ENCODE results near the gene ACSF3.

Gene ACSF3

GRCh38 chr16:89099905-89100304 lies 6.3 kb downstream of the ACSF3 start:
- TF ChIP-seq TOX (CRISPR knock-in tag; IDR thresholded peaks at IDR 0.05; ENCODE audit: borderline replicate concordance): no peak
- TF ChIP-seq SNAI2 (CRISPR knock-in tag; IDR thresholded peaks at IDR 0.05): no peak
- TF ChIP-seq CSRNP3 (CRISPR knock-in tag; IDR thresholded peaks at IDR 0.05): no peak
- no peak for TF ChIP-seq PATZ1 (CRISPR knock-in tag; IDR thresholded peaks at IDR 0.05; ENCODE audit: borderline replicate concordance)
- no peak for TF ChIP-seq ZNF8 (CRISPR knock-in tag; IDR thresholded peaks at IDR 0.05)
- no peak for TF ChIP-seq ZFP3 (CRISPR knock-in tag; IDR thresholded peaks at IDR 0.05)
- TF ChIP-seq ZNF565 (CRISPR knock-in tag; conservative IDR thresholded peaks at IDR 0.05; ENCODE audit: low read depth): no peak
- no peak for TF ChIP-seq GLIS3 (CRISPR knock-in tag; IDR thresholded peaks at IDR 0.05)
- TF ChIP-seq OSR1 (CRISPR knock-in tag; IDR thresholded peaks at IDR 0.05): no peak
- no peak for TF ChIP-seq ZC3H10 (CRISPR knock-in tag; IDR thresholded peaks at IDR 0.05)
- no peak for TF ChIP-seq BACH2 (CRISPR knock-in tag; IDR thresholded peaks at IDR 0.05; ENCODE audit: borderline replicate concordance)
- TF ChIP-seq ISL1 (CRISPR knock-in tag; IDR thresholded peaks at IDR 0.05): no peak
- TF ChIP-seq RARB (CRISPR knock-in tag; IDR thresholded peaks at IDR 0.05): no peak
- no peak for TF ChIP-seq TSHZ2 (CRISPR knock-in tag; IDR thresholded peaks at IDR 0.05)
- no peak for TF ChIP-seq CSDC2 (CRISPR knock-in tag; IDR thresholded peaks at IDR 0.05)
- TF ChIP-seq POU6F1 (CRISPR knock-in tag; IDR thresholded peaks at IDR 0.05; ENCODE audit: borderline replicate concordance, low read depth): no peak
- TF ChIP-seq ZNF70 (CRISPR knock-in tag; IDR thresholded peaks at IDR 0.05): no peak
- TF ChIP-seq ARNTL (CRISPR knock-in tag; IDR thresholded peaks at IDR 0.05; ENCODE audit: borderline replicate concordance, low read depth): no peak
- ATAC-seq: no peak

- no peak for ATAC-seq
- no peak for TF ChIP-seq CSDC2 (CRISPR knock-in tag; IDR thresholded peaks at IDR 0.05)
- TF ChIP-seq GLIS3 (CRISPR knock-in tag; IDR thresholded peaks at IDR 0.05): no peak
- no peak for TF ChIP-seq ZFP30 (CRISPR knock-in tag; IDR thresholded peaks at IDR 0.05)
- TF ChIP-seq CSRNP3 (CRISPR knock-in tag; IDR thresholded peaks at IDR 0.05): no peak
- no peak for TF ChIP-seq ZNF565 (CRISPR knock-in tag; conservative IDR thresholded peaks at IDR 0.05; ENCODE audit: low read depth)
- no peak for TF ChIP-seq ARNTL (CRISPR knock-in tag; IDR thresholded peaks at IDR 0.05; ENCODE audit: borderline replicate concordance, low read depth)
- TF ChIP-seq CREB5 (CRISPR knock-in tag; IDR thresholded peaks at IDR 0.05; ENCODE audit: low read depth): no peak
- TF ChIP-seq ZNF70 (CRISPR knock-in tag; IDR thresholded peaks at IDR 0.05): no peak
- TF ChIP-seq PPARA (CRISPR knock-in tag; IDR thresholded peaks at IDR 0.05; ENCODE audit: borderline replicate concordance): no peak
- no peak for TF ChIP-seq PATZ1 (CRISPR knock-in tag; IDR thresholded peaks at IDR 0.05; ENCODE audit: borderline replicate concordance)
- no peak for TF ChIP-seq TOX (CRISPR knock-in tag; IDR thresholded peaks at IDR 0.05; ENCODE audit: borderline replicate concordance)
- no peak for TF ChIP-seq ZFP3 (CRISPR knock-in tag; IDR thresholded peaks at IDR 0.05)
- no peak for TF ChIP-seq TSHZ2 (CRISPR knock-in tag; IDR thresholded peaks at IDR 0.05)
- no peak for TF ChIP-seq ISL1 (CRISPR knock-in tag; IDR thresholded peaks at IDR 0.05)
- TF ChIP-seq RARB (CRISPR knock-in tag; IDR thresholded peaks at IDR 0.05): no peak
- TF ChIP-seq SNAI2 (CRISPR knock-in tag; IDR thresholded peaks at IDR 0.05): no peak
- no peak for TF ChIP-seq ZC3H10 (CRISPR knock-in tag; IDR thresholded peaks at IDR 0.05)
Observed at GRCh38 chr16:89100601-89101302, 7.1 kb downstream of the ACSF3 start.

All from SK-N-SH treated with all-trans-retinoic acid at 6 μM for 48 hours (cell line).